Activated CD8-positive, alpha-beta memory T cell treated with anti-CD3 and anti-CD28 coated beads for 36 hours (primary cell): ENCODE data around the gene INVS. TPM values are rescaled to one million over a fixed set of nuclear protein-coding genes. Genes with fewer than 3 reads are reported as not detected.

Source experiments
- total RNA-seq, 2 experiments: library from RNA; stranded (reverse); gene quantifications; one replicate each; pipeline ENCODE4 v1.2.3, GENCODE V29; 2021

INVS gene
- total RNA-seq, 2 experiments from 2014 or later, result 17.3 to 18.3 TPM

Other genes starting within 250 kb of the INVS start
- gene STX17, start 192.6 kb upstream of the INVS start, total RNA-seq, result 10 to 100 TPM; 19.4 to 23.8 TPM
- 10 to 100 TPM; 13.3 to 15.2 TPM for gene ERP44, start 243 bp upstream of the INVS start, total RNA-seq